DMS153 treated with DMSO at 0.1 percent for 48 hours (cell line): ENCODE measurements around the gene MRGPRF.

ENCODE experiments used
- DNase-seq: peaks from one replicate; lab custom pipeline; 2025; ENCODE audit not compliant: unreplicated experiment; lab: John Stamatoyannopoulos, UW

The MRGPRF gene

GRCh38 chr11:68968306-68969250, 44.5 kb downstream of the MRGPRF start:
- no peak for DNase-seq

DNA sequence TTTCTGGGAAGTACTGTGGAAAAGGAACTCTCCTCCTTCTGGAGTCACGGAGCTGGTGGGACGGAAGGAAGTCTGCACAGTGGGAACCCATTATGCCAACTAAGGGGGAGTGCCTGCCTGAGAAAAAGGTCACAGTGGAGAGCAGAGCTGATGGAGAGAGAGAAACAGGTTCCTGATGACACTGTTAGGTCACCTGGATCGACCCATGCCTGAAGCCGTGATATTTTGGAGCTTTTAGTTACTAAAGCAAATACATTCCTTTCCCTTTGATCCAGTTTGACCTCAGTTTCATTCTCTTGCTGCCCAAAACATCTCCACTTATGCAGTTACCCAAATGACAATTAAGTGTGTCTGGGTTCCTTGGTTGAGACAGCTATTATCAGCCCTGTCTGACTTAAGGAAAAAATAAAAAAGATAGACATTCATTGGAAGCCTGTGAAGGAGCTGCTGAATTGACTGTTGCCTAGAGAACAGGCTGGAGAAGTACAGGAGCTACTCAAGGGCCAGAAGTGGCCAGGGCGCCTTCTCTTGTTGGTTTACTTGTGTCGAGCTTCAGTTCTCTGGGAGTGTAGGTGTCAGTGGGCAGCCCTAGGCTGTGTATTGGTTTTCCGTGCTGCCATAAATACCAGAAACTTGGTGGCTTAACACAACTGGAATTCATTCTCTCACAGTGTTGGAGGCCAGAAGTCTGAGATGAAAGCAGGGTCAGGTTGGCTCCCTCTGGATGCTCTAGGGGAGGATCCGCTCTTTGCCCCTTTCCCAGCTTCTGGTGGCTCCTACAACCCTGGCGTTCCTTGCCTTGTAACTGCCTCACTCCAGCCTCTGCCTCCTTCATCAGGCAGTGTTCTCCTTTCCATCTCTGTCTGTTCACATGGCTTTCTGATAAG, 45.9 kb downstream of the MRGPRF start:
- no peak for DNase-seq

DNA sequence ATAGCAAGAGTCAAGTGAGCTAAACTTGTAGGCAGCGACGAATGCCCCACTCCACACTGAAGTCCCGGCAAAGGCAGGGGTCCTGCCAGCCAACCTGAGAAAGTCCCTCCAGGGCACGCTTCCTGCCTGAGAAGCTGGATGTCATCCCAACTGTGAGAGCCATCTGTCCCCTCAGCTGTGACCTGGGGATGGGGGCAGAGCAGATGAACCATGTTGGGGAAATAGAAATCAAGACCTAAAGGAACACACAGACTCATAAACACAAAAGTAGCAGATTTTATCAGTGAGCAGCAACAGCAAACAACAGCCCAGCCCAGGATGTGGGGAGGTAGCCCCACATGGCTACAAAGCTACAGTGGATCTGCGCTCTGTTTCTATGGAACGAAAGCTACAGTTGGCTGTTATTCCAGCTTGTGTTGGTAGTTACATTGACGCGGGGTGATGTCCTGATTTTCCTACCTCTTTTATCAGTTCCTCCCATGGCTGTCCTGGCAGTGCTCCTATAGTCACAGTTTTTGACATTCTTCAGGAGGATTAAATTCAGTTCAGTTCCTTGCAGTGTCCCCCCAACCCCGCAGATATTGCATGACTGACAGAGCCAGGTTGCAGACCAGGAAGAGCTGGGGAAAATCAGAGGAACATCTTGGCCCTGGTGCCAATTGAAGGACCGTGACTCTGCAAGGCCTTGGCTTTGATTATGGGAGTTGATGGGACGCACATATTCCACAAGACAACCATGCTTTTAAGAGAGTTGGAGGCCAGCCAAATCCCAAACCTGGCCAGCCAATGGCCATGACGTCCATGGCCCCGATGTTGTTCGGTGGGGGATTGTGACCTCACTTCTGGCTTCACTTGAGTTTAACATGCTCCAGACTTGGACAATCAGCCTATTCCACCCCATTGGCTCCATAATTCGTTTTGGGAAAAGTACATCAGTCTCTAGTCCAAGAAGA, 46.9 kb downstream of the MRGPRF start:
- DNase-seq: no peak

DNA sequence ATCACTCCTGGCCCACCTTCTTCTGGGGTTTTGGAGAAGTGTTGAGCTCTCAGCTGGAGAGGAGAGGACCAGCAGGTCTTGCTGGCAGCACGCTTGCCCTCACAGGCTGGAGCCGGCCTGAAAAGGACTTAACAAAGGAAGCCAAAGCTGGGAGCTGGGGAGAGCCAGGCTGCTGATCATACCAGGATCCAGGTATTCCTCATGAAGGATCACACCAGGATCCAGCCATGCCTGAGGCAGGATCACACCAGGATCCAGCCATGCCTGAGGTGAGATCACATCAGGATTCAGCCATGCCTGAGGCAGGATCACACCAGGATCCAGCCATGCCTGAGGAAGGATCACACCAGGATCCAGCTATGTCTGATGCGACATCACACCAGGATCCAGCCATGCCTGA, 49.3 kb downstream of the MRGPRF start:
- DNase-seq: no peak

DNA sequence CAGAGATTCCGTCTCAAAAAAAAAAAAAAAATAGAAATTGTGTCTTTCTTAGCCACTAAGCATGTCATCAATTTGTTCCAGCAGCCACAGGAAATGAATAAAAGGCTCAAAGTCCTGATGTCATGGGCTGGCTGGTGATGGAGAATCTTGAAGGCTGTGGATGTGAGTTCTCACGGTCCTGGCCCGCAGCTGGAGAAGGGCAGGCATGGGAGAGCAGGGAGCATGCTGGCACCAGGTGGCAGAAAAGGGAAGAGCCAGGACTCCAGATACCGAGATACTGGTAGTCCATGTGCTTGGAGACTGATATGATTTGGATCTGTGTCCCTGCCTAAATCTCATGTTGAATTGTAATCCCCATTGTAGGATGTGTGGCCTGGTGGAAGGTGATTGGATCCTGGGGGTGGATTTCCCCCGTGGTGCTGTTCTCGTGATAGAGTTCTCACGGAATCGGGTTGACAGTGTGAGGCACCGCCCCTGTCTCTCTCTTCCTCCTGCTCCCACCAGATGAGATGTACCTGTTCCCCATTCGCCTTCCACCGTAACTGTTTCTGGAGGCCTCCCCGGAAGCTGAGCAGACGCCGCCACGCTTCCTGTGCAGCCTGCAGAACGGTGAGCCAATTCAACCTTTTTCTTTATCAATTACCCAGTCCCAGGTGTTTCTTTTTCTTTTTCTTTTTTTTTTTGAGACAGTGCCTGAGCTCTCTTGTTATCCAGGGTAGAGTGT, 50.4 kb downstream of the MRGPRF start:
- DNase-seq: no peak

DNA sequence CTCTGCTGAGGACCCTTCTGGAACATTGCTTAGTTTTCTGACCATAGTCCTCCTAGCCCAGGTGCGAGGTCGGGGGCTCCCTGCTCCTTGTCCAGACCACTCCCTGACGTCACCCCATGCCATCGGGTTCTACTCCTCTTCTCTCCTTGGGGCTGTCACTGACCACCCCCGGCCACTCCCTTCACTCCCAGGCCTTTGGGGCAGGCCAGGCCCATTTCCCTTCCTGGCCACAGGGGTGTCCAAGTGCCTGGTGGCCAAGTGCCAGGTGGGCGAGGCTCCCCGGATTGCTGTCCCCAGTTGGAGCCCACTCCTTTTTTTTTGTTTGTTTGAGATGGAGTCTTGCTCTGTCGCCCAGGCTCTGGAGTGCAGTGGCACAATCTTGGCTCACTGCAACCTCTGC, 51.8 kb downstream of the MRGPRF start:
- DNase-seq: no peak

- DNase-seq: no peak
Measured at GRCh38 chr11:68960294-68961071, 52.6 kb downstream of the MRGPRF start.

- no peak for DNase-seq
Measured at GRCh38 chr11:68959465-68960293, 53.4 kb downstream of the MRGPRF start.

DNA sequence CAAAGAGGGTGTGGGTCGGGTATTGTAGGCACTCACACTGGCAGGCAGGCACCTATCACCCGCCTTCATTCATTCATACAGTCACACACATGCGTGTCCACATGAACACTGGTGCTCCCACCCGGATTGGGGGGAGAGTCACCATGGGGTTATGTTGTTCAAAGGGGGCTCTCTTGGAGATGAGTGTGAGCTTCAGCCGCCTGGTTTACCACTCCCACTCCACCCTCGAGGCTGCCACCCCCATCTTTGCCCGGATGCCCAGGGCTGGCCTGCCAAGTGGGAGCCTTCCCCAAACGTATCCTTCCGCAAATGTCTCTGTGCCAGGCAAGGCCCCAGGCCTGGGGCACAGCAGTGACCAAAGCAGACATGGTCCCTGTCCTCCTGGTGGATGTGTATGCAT, 54.8 kb downstream of the MRGPRF start:
- no peak for DNase-seq

GRCh38 chr11:68956547-68957254, 56.3 kb downstream of the MRGPRF start:
- no peak for DNase-seq

DNA sequence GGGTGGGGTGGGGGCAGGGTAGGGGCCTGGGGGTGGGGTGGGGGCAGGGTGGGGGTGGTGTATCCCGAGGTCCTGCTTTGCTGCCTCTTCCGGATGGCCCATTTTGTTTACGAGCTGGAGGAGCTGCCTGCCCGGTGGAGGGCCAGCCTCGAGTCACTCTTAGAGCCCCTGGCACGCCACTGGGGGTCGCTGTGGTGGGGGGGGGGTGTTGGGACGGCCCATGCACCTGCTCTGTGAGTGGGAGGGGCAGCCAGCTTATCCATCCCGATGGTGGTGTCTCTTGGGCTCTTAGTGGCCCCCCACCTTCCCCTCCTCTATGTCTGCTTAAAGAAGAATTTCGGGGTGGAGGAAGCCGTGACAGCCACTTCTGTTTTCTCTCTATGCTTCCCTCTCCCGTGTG, 56.9 kb downstream of the MRGPRF start:
- DNase-seq: no peak

- DNase-seq: no peak
Measured at GRCh38 chr11:68955607-68955958, 57.5 kb downstream of the MRGPRF start.

GRCh38 chr11:68954836-68955606, 58.0 kb downstream of the MRGPRF start:
- DNase-seq: no peak
